H9 (cell line): ENCODE data around the gene ARHGEF7. TPM values are rescaled to one million over a fixed set of nuclear protein-coding genes. Genes with fewer than 3 reads are reported as not detected.

Source experiments
- DNase-seq: peaks from one replicate; pipeline ENCODE4 v3.0.0-alpha.2; 2017
- H2AFZ ChIP-seq: one replicate; pipeline ENCODE4 v1.6.1; 2013; ENCODE audit warnings: mild to moderate bottlenecking, low read length, control low read depth, moderate library complexity
- H2AK5ac ChIP-seq: 2 replicates; pipeline ENCODE4 v1.6.1; 2013; ENCODE audit warnings: low read length, control low read depth, mixed read lengths; ENCODE audit not compliant: insufficient read length
- H2BK120ac ChIP-seq: one replicate; pipeline ENCODE4 v1.6.1; 2013; ENCODE audit warnings: low read depth, mild to moderate bottlenecking, low read length, control low read depth, inconsistent platforms; ENCODE audit not compliant: poor library complexity, severe bottlenecking
- H2BK12ac ChIP-seq: 2 replicates; pipeline ENCODE4 v1.6.1; 2013; ENCODE audit warnings: low read length, control low read depth, mixed read lengths, low read depth; ENCODE audit not compliant: insufficient read length
- H2BK15ac ChIP-seq: 2 replicates; pipeline ENCODE4 v1.6.1; 2013; ENCODE audit warnings: low read depth, low read length, control low read depth
- H2BK20ac ChIP-seq: one replicate; pipeline ENCODE4 v1.6.1; 2013; ENCODE audit warnings: low read depth, mild to moderate bottlenecking, low read length, control low read depth, inconsistent platforms; ENCODE audit not compliant: poor library complexity, severe bottlenecking
- H2BK5ac ChIP-seq: 2 replicates; pipeline ENCODE4 v1.6.1; 2013; ENCODE audit warnings: low read length, control low read depth, mixed read lengths; ENCODE audit not compliant: insufficient read length
- H3K14ac ChIP-seq: 2 replicates; pipeline ENCODE4 v1.6.1; 2013; ENCODE audit warnings: low read length, control low read depth; ENCODE audit not compliant: insufficient read depth
- H3K18ac ChIP-seq: 2 replicates; pipeline ENCODE4 v1.6.1; 2013; ENCODE audit warnings: low read depth, mild to moderate bottlenecking, mixed read lengths, low read length, control low read depth; ENCODE audit not compliant: insufficient read length
- H3K23ac ChIP-seq: 2 replicates; pipeline ENCODE4 v1.6.1; 2013; ENCODE audit warnings: low read length, control low read depth, mixed read lengths, low read depth; ENCODE audit not compliant: insufficient read length
- H3K23me2 ChIP-seq: 2 replicates; pipeline ENCODE4 v1.6.1; 2013; ENCODE audit warnings: low read depth, mild to moderate bottlenecking, mixed read lengths, low read length, control low read depth; ENCODE audit not compliant: insufficient read length, poor library complexity, severe bottlenecking
- H3K27ac ChIP-seq: 2 replicates; pipeline ENCODE4 v1.5.1; 2013; ENCODE audit warnings: low read length, control low read depth, mixed read lengths, low read depth; ENCODE audit not compliant: insufficient read length
- H3K27me3 ChIP-seq: 2 replicates; pipeline ENCODE4 v1.6.1; 2013; ENCODE audit warnings: low read length, control low read depth, inconsistent platforms; ENCODE audit not compliant: insufficient read depth
- H3K4ac ChIP-seq: 2 replicates; pipeline ENCODE4 v1.6.1; 2013; ENCODE audit warnings: low read depth, mild to moderate bottlenecking, control low read depth, inconsistent platforms, low read length, moderate library complexity
- H3K4me1 ChIP-seq: 2 replicates; pipeline ENCODE4 v1.6.1; 2013; ENCODE audit warnings: low read length, control low read depth, inconsistent platforms; ENCODE audit not compliant: insufficient read depth
- H3K4me2 ChIP-seq: 2 replicates; pipeline ENCODE4 v1.6.1; 2013; ENCODE audit warnings: low read length, control low read depth, mixed read lengths; ENCODE audit not compliant: insufficient read length, insufficient read depth
- H3K56ac ChIP-seq: 2 replicates; pipeline ENCODE4 v1.6.1; 2013; ENCODE audit warnings: low read depth, mild to moderate bottlenecking, mixed read lengths, low read length, control low read depth; ENCODE audit not compliant: insufficient read length
- H3K79me1 ChIP-seq: 2 replicates; pipeline ENCODE4 v1.6.1; 2013; ENCODE audit warnings: low read depth, mild to moderate bottlenecking, moderate library complexity, low read length, control low read depth, inconsistent platforms; ENCODE audit not compliant: insufficient read depth, poor library complexity, severe bottlenecking
- H3K79me2 ChIP-seq: 2 replicates; pipeline ENCODE4 v1.6.1; 2013; ENCODE audit warnings: low read length, control low read depth, inconsistent platforms; ENCODE audit not compliant: insufficient read depth
- H3K9ac ChIP-seq: 2 replicates; pipeline ENCODE4 v1.6.1; 2013; ENCODE audit warnings: low read length, control low read depth, mixed read lengths; ENCODE audit not compliant: insufficient read length; ENCODE audit errors: extremely low read depth
- H3K9me3 ChIP-seq: one replicate; pipeline ENCODE4 v1.6.1; 2013; ENCODE audit warnings: low read depth, low read length, inconsistent platforms; ENCODE audit not compliant: control insufficient read depth
- H3T11ph ChIP-seq: one replicate; pipeline ENCODE4 v1.6.1; 2013; ENCODE audit warnings: mild to moderate bottlenecking, low read length, control low read depth, inconsistent platforms
- H4K20me1 ChIP-seq: one replicate; pipeline ENCODE4 v1.6.1; 2013; ENCODE audit not compliant: control insufficient read depth, insufficient read length, insufficient read depth
- H4K5ac ChIP-seq: 2 replicates; pipeline ENCODE4 v1.6.1; 2013; ENCODE audit warnings: low read depth, mild to moderate bottlenecking, mixed read lengths, low read length, control low read depth; ENCODE audit not compliant: insufficient read length
- H4K8ac ChIP-seq: replicated peaks from 2 replicates; pipeline ENCODE4 v1.6.1; 2013; ENCODE audit warnings: low read length, control low read depth, mixed read lengths, low read depth; ENCODE audit not compliant: insufficient read length
- H4K91ac ChIP-seq: 2 replicates; pipeline ENCODE4 v1.6.1; 2013; ENCODE audit warnings: low read depth, mild to moderate bottlenecking, moderate library complexity, mixed read lengths, low read length, control low read depth; ENCODE audit not compliant: insufficient read length
- H3K27ac Mint-ChIP-seq, 3 experiments: 2 replicates in 2 of 3; 3 replicates in 1 of 3; pipeline ENCODE4 v1.8.0; 2020 to 2021; ENCODE audit warnings: mixed read lengths in 3 of 3, mild to moderate bottlenecking in 1 of 3, moderate library complexity in 1 of 3
- H3K27me3 Mint-ChIP-seq: 2 replicates; pipeline ENCODE4 v1.8.0; 2021; ENCODE audit warnings: low read depth, mild to moderate bottlenecking, moderate library complexity, mixed read lengths
- H3K36me3 Mint-ChIP-seq, 3 experiments: 2 replicates in 2 of 3; 3 replicates in 1 of 3; pipeline ENCODE4 v1.8.0; 2020 to 2021; ENCODE audit warnings: low read depth in 3 of 3, mixed read lengths in 3 of 3; ENCODE audit not compliant: insufficient read depth in 1 of 3
- H3K4me1 Mint-ChIP-seq, 2 experiments: 2 replicates each; pipeline ENCODE4 v1.8.0; 2020; ENCODE audit warnings: mixed read lengths in 2 of 2
- H3K4me3 Mint-ChIP-seq, 2 experiments: 2 replicates in 1 of 2; 3 replicates in 1 of 2; pipeline ENCODE4 v1.8.0; 2020 to 2021; ENCODE audit warnings: mild to moderate bottlenecking in 2 of 2, mixed read lengths in 2 of 2, moderate library complexity in 1 of 2
- H3K9me3 Mint-ChIP-seq, 2 experiments: 2 replicates in 1 of 2; 3 replicates in 1 of 2; pipeline ENCODE4 v1.8.0; 2020; ENCODE audit warnings: mild to moderate bottlenecking in 2 of 2, mixed read lengths in 2 of 2, moderate library complexity in 1 of 2
- WGBS: extraction: QIAGEN DNeasy Blood & Tissue Kit; methylation state at CpG from one replicate; pipeline ENCODE4 v1.1.7; 2013; ENCODE audit warnings: missing lambda C conversion rate, low lambda C conversion rate, mixed read lengths; ENCODE audit not compliant: insufficient read length; ENCODE audit errors: extremely low coverage; 5-methylcytosine and 5-hydroxymethylcytosine counted together
- total RNA-seq: library from RNA; stranded (reverse); gene quantifications from 2 replicates; pipeline ENCODE4 v1.2.1, GENCODE V29; 2021
- TF ChIP-seq, protein P1 (sequence below): fragments of 200-600 bp; sonication (generic); conservative IDR thresholded peaks from 3 replicates; pipeline ENCODE4 v1.8.0; 2021; ENCODE audit warnings: antibody characterized with exemption, mild to moderate bottlenecking

The ARHGEF7 gene
- total RNA-seq, 1 experiment from 2014 or later: 51.9 TPM

DNA sequence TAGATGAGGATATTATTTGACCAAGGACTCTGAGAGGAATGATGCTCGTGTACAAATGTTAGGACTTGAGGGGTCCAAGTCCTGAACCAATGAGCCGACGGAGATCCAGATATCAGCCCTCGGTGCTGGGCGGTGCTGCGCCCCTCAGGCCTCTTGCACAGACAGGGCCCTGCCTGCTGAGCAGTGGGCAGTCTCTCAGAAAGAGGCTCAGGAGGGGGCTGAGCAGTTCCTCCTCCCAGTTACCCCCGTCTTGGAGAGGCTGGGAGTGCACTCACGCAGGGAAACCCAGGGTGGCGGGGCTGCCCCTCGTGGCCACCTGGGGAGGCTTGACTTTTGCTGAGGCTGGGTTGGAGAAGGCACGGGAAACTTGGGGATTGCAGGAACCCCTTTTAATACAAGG lies 223.7 kb downstream of the ARHGEF7 start:
- Histone ChIP-seq H3K18ac (no peak overlapping the region), H3K79me2 (no peaks in the 10 kb centered on the region), H3K56ac (no peak overlapping the region), H3K9ac (no peak overlapping the region), H4K8ac (no peak overlapping the region), H4K20me1 (no peaks in the 10 kb centered on the region), H2BK5ac (no peak overlapping the region), H3K4me2 (no peak overlapping the region), H3K9me3 (no peaks in the 10 kb centered on the region), H2BK15ac (no peak overlapping the region), H3K14ac (no peak overlapping the region), H3K79me1 (no peaks in the 10 kb centered on the region), H2BK120ac (no peak overlapping the region), H3K4ac (no peak overlapping the region), H3K23ac (no peak overlapping the region), H2BK12ac (no peak overlapping the region), H2AFZ (no peak overlapping the region), H3K27ac (no peak overlapping the region), H4K91ac (no peak overlapping the region), H2AK5ac (no peak overlapping the region), H2BK20ac (no peak overlapping the region), H4K5ac (no peak overlapping the region), H3T11ph (no peak overlapping the region), H3K27me3 (no peaks in the 10 kb centered on the region), H3K23me2 (no peaks in the 10 kb centered on the region), H3K4me1 (no peaks in the 10 kb centered on the region)
- no peak overlapping the region for H3K27ac Mint-ChIP-seq
- no peaks in the 10 kb centered on the region for H3K4me1 Mint-ChIP-seq
- TF ChIP-seq, protein P1, sequence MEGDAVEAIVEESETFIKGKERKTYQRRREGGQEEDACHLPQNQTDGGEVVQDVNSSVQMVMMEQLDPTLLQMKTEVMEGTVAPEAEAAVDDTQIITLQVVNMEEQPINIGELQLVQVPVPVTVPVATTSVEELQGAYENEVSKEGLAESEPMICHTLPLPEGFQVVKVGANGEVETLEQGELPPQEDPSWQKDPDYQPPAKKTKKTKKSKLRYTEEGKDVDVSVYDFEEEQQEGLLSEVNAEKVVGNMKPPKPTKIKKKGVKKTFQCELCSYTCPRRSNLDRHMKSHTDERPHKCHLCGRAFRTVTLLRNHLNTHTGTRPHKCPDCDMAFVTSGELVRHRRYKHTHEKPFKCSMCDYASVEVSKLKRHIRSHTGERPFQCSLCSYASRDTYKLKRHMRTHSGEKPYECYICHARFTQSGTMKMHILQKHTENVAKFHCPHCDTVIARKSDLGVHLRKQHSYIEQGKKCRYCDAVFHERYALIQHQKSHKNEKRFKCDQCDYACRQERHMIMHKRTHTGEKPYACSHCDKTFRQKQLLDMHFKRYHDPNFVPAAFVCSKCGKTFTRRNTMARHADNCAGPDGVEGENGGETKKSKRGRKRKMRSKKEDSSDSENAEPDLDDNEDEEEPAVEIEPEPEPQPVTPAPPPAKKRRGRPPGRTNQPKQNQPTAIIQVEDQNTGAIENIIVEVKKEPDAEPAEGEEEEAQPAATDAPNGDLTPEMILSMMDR: no peak
- no peaks in the 10 kb centered on the region for H3K9me3 Mint-ChIP-seq
- H3K36me3 Mint-ChIP-seq: no peaks in the 10 kb centered on the region; a peak in 1 of 7 replicates
- H3K4me3 Mint-ChIP-seq: no peak overlapping the region
- no CpG with 5 or more reads among the region's 11 CpGs for WGBS
- no peaks in the 10 kb centered on the region for H3K27me3 Mint-ChIP-seq
- peak; percentile 21 for DNase-seq
